Upper lobe of left lung (tissue), 4 donors: ENCODE data around the gene POSTN.

Experiments used
- EP300 ChIP-seq, 4 donors: sonication (generic); formaldehyde crosslinking; IDR thresholded peaks; one replicate each; pipeline ENCODE4 v1.5.1; 2017; ENCODE audit warnings: antibody characterized with exemption in 4 of 4, control low read depth in 2 of 4
- POLR2AphosphoS5 ChIP-seq, 2 donors: sonication (generic); formaldehyde crosslinking; IDR thresholded peaks; one replicate each; pipeline ENCODE4 v1.5.1; 2017; ENCODE audit warnings: antibody characterized with exemption in 2 of 2
- TF ChIP-seq, protein P1 (sequence below), 6 experiments: fragments of 450-650 bp in 4 of 6; fragments of 200-600 bp in 2 of 6; sonication (generic) in 2 of 6; IDR thresholded peaks; one replicate each; pipeline ENCODE4 v1.5.1; 2016 to 2019; ENCODE audit warnings: antibody characterized with exemption in 6 of 6

DNA sequence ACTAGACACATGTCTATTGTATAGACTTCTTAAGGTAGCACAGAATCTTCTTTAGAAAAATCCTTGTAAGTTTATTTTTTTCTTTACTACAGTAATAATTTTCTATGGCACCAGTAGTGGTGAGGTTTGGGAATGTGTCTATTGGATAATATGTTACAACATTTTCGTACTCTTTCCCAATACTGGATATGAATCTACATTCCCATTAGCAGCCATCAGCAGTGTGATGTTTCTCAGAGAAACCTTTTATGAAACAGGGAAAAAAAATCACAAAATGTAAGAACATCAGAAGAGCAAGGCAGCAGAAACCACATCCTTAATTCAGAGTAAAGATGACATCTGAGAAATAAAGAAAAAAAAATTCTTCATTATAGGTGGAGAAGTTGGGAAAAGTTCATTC, 83.3 kb downstream of the POSTN start:
- TF ChIP-seq, protein P1, sequence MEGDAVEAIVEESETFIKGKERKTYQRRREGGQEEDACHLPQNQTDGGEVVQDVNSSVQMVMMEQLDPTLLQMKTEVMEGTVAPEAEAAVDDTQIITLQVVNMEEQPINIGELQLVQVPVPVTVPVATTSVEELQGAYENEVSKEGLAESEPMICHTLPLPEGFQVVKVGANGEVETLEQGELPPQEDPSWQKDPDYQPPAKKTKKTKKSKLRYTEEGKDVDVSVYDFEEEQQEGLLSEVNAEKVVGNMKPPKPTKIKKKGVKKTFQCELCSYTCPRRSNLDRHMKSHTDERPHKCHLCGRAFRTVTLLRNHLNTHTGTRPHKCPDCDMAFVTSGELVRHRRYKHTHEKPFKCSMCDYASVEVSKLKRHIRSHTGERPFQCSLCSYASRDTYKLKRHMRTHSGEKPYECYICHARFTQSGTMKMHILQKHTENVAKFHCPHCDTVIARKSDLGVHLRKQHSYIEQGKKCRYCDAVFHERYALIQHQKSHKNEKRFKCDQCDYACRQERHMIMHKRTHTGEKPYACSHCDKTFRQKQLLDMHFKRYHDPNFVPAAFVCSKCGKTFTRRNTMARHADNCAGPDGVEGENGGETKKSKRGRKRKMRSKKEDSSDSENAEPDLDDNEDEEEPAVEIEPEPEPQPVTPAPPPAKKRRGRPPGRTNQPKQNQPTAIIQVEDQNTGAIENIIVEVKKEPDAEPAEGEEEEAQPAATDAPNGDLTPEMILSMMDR (IDR thresholded peaks at IDR 0.05): no peak
- TF ChIP-seq POLR2AphosphoS5 (IDR thresholded peaks at IDR 0.05) (no peak), EP300 (IDR thresholded peaks at IDR 0.05) (no peak)
